Suprapubic skin (tissue), 4 donors: ENCODE results near the gene KCNK1. TPM values are rescaled to one million over a fixed set of nuclear protein-coding genes. Genes with fewer than 3 reads are reported as not detected.

Source experiments
- DNase-seq, 2 donors: peaks; one replicate each; pipeline ENCODE4 v3.0.0-alpha.2; 2019; ENCODE audit warnings: low spot score in 2 of 2
- H3K27ac ChIP-seq: fragments of 200-600 bp; sonication (generic); one replicate; pipeline ENCODE4 v1.5.1; 2019
- H3K27me3 ChIP-seq: fragments of 200-600 bp; sonication (generic); one replicate; pipeline ENCODE4 v1.5.1; 2019
- H3K36me3 ChIP-seq: fragments of 200-600 bp; sonication (generic); one replicate; pipeline ENCODE4 v1.5.1; 2019
- H3K4me1 ChIP-seq: fragments of 200-600 bp; sonication (generic); one replicate; pipeline ENCODE4 v1.5.1; 2019
- H3K4me3 ChIP-seq: fragments of 200-600 bp; sonication (generic); one replicate; pipeline ENCODE4 v1.5.1; 2019; ENCODE audit warnings: mild to moderate bottlenecking
- H3K9me3 ChIP-seq: fragments of 200-600 bp; sonication (generic); one replicate; pipeline ENCODE4 v1.5.1; 2019
- CTCF ChIP-seq, 2 donors: fragments of 200-600 bp in 1 of 2; fragments of 450-650 bp in 1 of 2; sonication (generic) in 1 of 2; IDR thresholded peaks; one replicate each; pipeline ENCODE4 v1.5.1; 2016 to 2019; ENCODE audit warnings: antibody characterized with exemption in 2 of 2, mild to moderate bottlenecking in 1 of 2, moderate library complexity in 1 of 2
- EP300 ChIP-seq: sonication (generic); formaldehyde crosslinking; IDR thresholded peaks from one replicate; pipeline ENCODE4 v1.6.1; 2017; ENCODE audit warnings: antibody characterized with exemption
- POLR2A ChIP-seq, 2 donors: fragments of 450-650 bp; IDR thresholded peaks; one replicate each; pipeline ENCODE4 v1.6.1; 2017; ENCODE audit warnings: antibody characterized with exemption in 2 of 2, mild to moderate bottlenecking in 2 of 2, moderate library complexity in 2 of 2
- POLR2AphosphoS5 ChIP-seq, 3 donors: sonication (generic); formaldehyde crosslinking; IDR thresholded peaks; one replicate each; pipeline ENCODE4 v1.6.1; 2017; ENCODE audit warnings: antibody characterized with exemption in 3 of 3
- WGBS: methylation state at CpG from one replicate; pipeline ENCODE4 v1.1.5; 2018; 5-methylcytosine and 5-hydroxymethylcytosine counted together
- total RNA-seq, 4 donors: library from RNA; depleted of rRNA; stranded (reverse); fragments of >200 nt; gene quantifications; one replicate each; pipeline ENCODE4 v1.1.0, GENCODE V29; 2016

The KCNK1 gene
- total RNA-seq, 4 donors from 2014 or later = 7.5 to 18.7 (median 11.9) TPM

DNA sequence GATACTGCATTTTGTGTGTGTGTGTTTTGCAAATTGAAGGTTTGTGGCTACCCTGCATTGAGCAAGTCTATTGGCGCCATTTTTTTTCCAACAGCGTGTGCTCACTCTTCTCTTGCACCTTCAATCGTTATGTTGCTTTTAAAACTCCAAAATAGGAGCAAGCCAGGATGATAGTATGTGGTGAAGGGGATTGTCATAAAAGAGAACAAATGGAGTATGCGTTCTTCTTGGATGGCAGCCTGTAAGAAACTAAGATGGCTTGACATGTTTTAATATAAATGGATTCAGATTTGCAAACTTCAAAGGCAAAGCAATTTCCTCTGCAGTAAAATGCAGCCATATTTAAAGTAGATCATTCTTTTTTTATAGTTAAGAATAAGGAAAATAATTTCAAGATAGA, 43.2 kb upstream of the KCNK1 start:
- 61% methylated on average over 4 of the region's 4 CpGs for whole genome bisulfite sequencing
- H3K27me3 ChIP-seq = peaks cover 6% of the 10 kb centered on the region
- no peak for DNase-seq
- H3K36me3 ChIP-seq = no peaks in the 10 kb centered on the region
- no peak for TF ChIP-seq POLR2A (IDR thresholded peaks at IDR 0.05)
- TF ChIP-seq POLR2AphosphoS5 (IDR thresholded peaks at IDR 0.05) = no peak
- TF ChIP-seq EP300 = no peak
- no peak for TF ChIP-seq CTCF (IDR thresholded peaks at IDR 0.05)
- no peaks in the 10 kb centered on the region for H3K4me1 ChIP-seq
- H3K4me3 ChIP-seq = no peak overlapping the region
- no peak overlapping the region for H3K27ac ChIP-seq
- no peaks in the 10 kb centered on the region for H3K9me3 ChIP-seq

GRCh38 chr1:233572896-233573295, 41.0 kb upstream of the KCNK1 start:
- Histone ChIP-seq H3K9me3 (no peaks in the 10 kb centered on the region), H3K4me1 (no peaks in the 10 kb centered on the region), H3K36me3 (no peaks in the 10 kb centered on the region), H3K27me3 (peaks cover 8% of the 10 kb centered on the region), H3K4me3 (no peak overlapping the region), H3K27ac (no peak overlapping the region)
- 97% methylated on average over 4 of the region's 4 CpGs for WGBS
- no peak for DNase-seq
- TF ChIP-seq POLR2AphosphoS5 (IDR thresholded peaks at IDR 0.05) (no peak), CTCF (IDR thresholded peaks at IDR 0.05) (no peak), POLR2A (IDR thresholded peaks at IDR 0.05) (no peak), EP300 (no peak)

DNA sequence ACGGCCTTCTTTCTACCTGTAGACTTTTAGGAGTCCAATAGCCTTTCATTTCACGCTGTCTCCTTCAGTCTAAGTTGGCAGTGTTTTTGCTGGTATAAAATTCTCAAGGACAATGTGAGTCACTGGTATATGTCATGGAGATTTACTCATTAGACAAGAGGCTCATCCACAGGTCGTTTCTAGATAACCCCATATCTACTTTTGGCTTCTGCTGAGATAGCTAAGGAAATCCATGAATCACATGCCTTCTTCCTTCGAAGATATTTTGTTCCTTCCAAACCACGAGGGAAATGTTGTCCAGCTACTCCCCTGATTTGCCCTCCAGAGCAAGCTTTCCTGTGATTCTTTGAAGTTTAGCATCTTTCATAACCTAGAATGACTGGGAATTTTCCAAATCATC, 38.5 kb upstream of the KCNK1 start:
- H3K36me3 ChIP-seq = no peaks in the 10 kb centered on the region
- H3K27me3 ChIP-seq = peaks cover 8% of the 10 kb centered on the region
- WGBS = 64% methylated on average over 5 of the region's 5 CpGs
- H3K4me3 ChIP-seq = no peak overlapping the region
- H3K27ac ChIP-seq = no peak overlapping the region
- H3K4me1 ChIP-seq = no peaks in the 10 kb centered on the region
- no peaks in the 10 kb centered on the region for H3K9me3 ChIP-seq
- no peak for DNase-seq
- TF ChIP-seq POLR2A (IDR thresholded peaks at IDR 0.05) (no peak), EP300 (no peak), POLR2AphosphoS5 (IDR thresholded peaks at IDR 0.05) (no peak), CTCF (IDR thresholded peaks at IDR 0.05) (no peak)

- H3K9me3 ChIP-seq = no peaks in the 10 kb centered on the region
- H3K4me1 ChIP-seq = no peaks in the 10 kb centered on the region
- H3K36me3 ChIP-seq = no peaks in the 10 kb centered on the region
- no peak overlapping the region for H3K4me3 ChIP-seq
- 79% methylated on average over 3 of the region's 3 CpGs for WGBS
- no peaks in the 10 kb centered on the region for H3K27me3 ChIP-seq
- H3K27ac ChIP-seq = no peak overlapping the region
- DNase-seq = no peak
- no peak for TF ChIP-seq POLR2AphosphoS5 (IDR thresholded peaks at IDR 0.05)
- TF ChIP-seq POLR2A (IDR thresholded peaks at IDR 0.05) = no peak
- TF ChIP-seq CTCF (IDR thresholded peaks at IDR 0.05) = no peak
- TF ChIP-seq EP300 = no peak
These were observed 31.5 kb upstream of the KCNK1 start for GRCh38 chr1:233582439-233582838.

- Histone ChIP-seq H3K4me1 (no peaks in the 10 kb centered on the region), H3K9me3 (no peaks in the 10 kb centered on the region), H3K27ac (no peak overlapping the region), H3K27me3 (no peaks in the 10 kb centered on the region), H3K36me3 (no peaks in the 10 kb centered on the region), H3K4me3 (no peak overlapping the region)
- no peak for TF ChIP-seq EP300
- 92% methylated on average over 4 of the region's 4 CpGs for WGBS
- no peak for DNase-seq
These were observed 29.5 kb upstream of the KCNK1 start for GRCh38 chr1:233584376-233584775.

DNA sequence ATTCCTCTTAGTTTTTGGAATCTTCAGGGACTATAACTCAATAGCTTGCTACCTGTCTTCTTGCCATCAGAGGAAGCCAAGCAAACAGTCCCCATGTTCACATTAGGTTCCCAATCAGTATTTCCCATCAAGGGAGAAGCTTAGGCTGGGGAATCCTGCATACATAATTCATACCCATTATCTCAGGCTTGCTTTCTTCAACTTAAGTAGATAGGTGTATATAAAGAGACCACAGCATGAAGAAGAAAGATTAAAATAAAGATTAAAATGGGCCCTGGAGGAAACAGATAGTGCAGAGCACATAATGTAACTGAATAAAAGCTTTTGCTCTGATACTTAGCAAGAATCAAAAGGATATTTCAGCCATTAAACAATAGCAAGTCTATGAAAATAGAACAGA, 29.0 kb upstream of the KCNK1 start:
- Histone ChIP-seq H3K36me3 (no peaks in the 10 kb centered on the region), H3K9me3 (no peaks in the 10 kb centered on the region), H3K4me3 (no peak overlapping the region), H3K4me1 (no peaks in the 10 kb centered on the region), H3K27me3 (no peaks in the 10 kb centered on the region), H3K27ac (no peak overlapping the region)
- no peak for DNase-seq
- TF ChIP-seq POLR2AphosphoS5 (IDR thresholded peaks at IDR 0.05) = no peak
- TF ChIP-seq CTCF (IDR thresholded peaks at IDR 0.05) = no peak
- no peak for TF ChIP-seq EP300
- no peak for TF ChIP-seq POLR2A (IDR thresholded peaks at IDR 0.05)
